A673 (cell line): ENCODE data around the gene CTNNBL1. TPM values are rescaled to one million over a fixed set of nuclear protein-coding genes. Genes with fewer than 3 reads are reported as not detected.

Experiments
- BruUV-seq: library from RNA; stranded (reverse); fragments of 400-500 nt; replicated peaks from 2 replicates; lab custom pipeline; 2021; lab: Mats Ljungman, UMichigan
- CTCF ChIA-PET: fragments of 300-600 bp; sonication (Branson Sonifier 250); formaldehyde crosslinking; loops from one replicate; lab custom pipeline; 2022; ENCODE audit warnings: antibody characterized with exemption; lab: Charles Lee
- POLR2A ChIA-PET: fragments of 300-600 bp; sonication (Branson Sonifier 250); formaldehyde crosslinking; loops from one replicate; lab custom pipeline; 2022; ENCODE audit warnings: antibody characterized with exemption; ENCODE audit not compliant: low non-redundant PET; lab: Charles Lee
- DNase-seq: peaks from one replicate; pipeline ENCODE4 v3.0.0-alpha.2; 2015; ENCODE audit warnings: low spot score
- H3K27ac ChIP-seq: fragments of 200-600 bp; sonication (generic); 2 replicates; pipeline ENCODE4 v1.5.1; 2016; ENCODE audit warnings: mixed run types, low read depth, mild to moderate bottlenecking, mixed read lengths, antibody characterized with exemption, low read length; ENCODE audit not compliant: poor library complexity, severe bottlenecking
- H3K27me3 ChIP-seq: fragments of 200-600 bp; sonication (generic); replicated peaks from 2 replicates; pipeline ENCODE4 v1.6.1; 2017; ENCODE audit warnings: mixed run types, low read depth, mild to moderate bottlenecking, mixed read lengths, antibody characterized with exemption, low read length; ENCODE audit not compliant: insufficient read depth, poor library complexity
- H3K36me3 ChIP-seq: fragments of 200-600 bp; sonication (generic); 2 replicates; pipeline ENCODE4 v1.6.1; 2016; ENCODE audit warnings: mixed run types, mild to moderate bottlenecking, mixed read lengths, antibody characterized with exemption, low read length; ENCODE audit not compliant: insufficient read depth, poor library complexity, severe bottlenecking
- H3K4me1 ChIP-seq: fragments of 200-600 bp; sonication (generic); 2 replicates; pipeline ENCODE4 v1.6.1; 2017; ENCODE audit warnings: mixed run types, mild to moderate bottlenecking, mixed read lengths, antibody characterized with exemption, low read length; ENCODE audit not compliant: insufficient read depth, poor library complexity, severe bottlenecking
- H3K4me3 ChIP-seq: fragments of 200-600 bp; sonication (generic); 2 replicates; pipeline ENCODE4 v1.5.1; 2016; ENCODE audit warnings: low read depth, mixed run types, mild to moderate bottlenecking, mixed read lengths, low read length; ENCODE audit not compliant: poor library complexity, severe bottlenecking
- H3K9me3 ChIP-seq: fragments of 200-600 bp; sonication (generic); 2 replicates; pipeline ENCODE4 v1.6.1; 2016; ENCODE audit warnings: mixed run types, low read depth, mild to moderate bottlenecking, mixed read lengths, antibody characterized with exemption, low read length; ENCODE audit not compliant: poor library complexity, severe bottlenecking
- CTCF ChIP-seq: fragments of 300-800, 200-600 bp; sonication (generic); conservative IDR thresholded peaks from 2 replicates; pipeline ENCODE4 v1.5.1; 2017; ENCODE audit warnings: low read depth, mild to moderate bottlenecking, antibody characterized with exemption, low read length, moderate library complexity, mixed read lengths
- EZH2 ChIP-seq: fragments of 200-600 bp; sonication (generic); IDR thresholded peaks from 2 replicates; pipeline ENCODE4 v1.6.1; 2017; ENCODE audit warnings: borderline replicate concordance, low read depth, mild to moderate bottlenecking, mixed read lengths, antibody characterized with exemption, low read length; ENCODE audit not compliant: poor library complexity, severe bottlenecking
- intact Hi-C: fragments of 100-400 bp; cut with micrococcal nuclease; formaldehyde crosslinking; loops from one replicate; pipeline ENCODE4 v1.10.0; 2022; ENCODE audit not compliant: unreplicated experiment
- total RNA-seq: library from RNA; stranded (reverse); gene quantifications from 2 replicates; pipeline ENCODE4 v1.2.3, GENCODE V29; 2021

CTNNBL1 gene
- total RNA-seq, 1 experiment from 2014 or later: 88.5 TPM

DNA sequence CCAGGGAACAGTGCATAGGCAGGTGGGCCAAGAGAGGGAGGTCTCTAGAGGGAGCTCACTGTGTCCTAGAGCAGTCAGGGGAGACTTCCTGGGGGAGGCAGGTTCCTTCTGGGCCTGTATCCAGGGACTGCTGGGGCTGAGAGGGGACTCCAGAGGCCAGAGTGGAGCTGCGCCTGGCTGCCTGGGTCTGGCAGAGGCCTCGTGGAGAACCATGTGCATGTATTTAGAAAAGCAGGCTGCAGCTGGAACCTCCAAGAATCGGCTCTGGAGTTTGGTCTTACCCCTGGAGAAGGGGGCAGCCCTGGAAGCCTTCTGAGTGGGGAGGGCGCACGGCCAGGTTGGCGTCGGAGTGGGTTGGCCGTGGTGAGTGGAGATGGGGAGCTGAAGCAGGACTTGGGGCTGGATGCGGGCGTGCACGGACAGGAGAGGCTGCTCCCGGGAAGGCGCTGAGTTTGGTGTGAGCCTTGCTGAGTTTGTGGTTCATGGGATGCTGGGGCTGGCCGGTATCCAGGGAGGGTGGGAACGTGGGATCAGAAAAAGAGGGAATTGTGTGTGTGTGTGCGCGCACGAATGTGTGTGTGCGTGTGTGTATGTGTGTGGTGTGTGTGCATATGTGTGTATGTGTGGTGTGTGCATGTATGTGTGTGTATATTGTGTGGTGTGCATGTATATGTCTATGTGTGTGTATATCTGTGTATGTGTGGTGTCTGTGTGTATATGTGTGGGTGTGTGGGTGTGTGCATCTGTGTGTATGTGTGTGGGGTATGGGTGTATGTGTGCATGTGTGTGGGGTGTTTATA lies 219.9 kb downstream of the CTNNBL1 start:
- peak; percentile 43 for DNase-seq
- CTCF ChIA-PET: no interaction called here
- intact Hi-C loops: no loop called here
- Histone ChIP-seq H3K9me3 (no peaks in the 10 kb centered on the region), H3K27me3 (no peaks in the 10 kb centered on the region), H3K27ac (peak overlapping the region; percentile 52), H3K4me3 (no peak overlapping the region), H3K36me3 (no peaks in the 10 kb centered on the region), H3K4me1 (peaks cover 75% of the 10 kb centered on the region)
- BruUV-seq: no TSS peak
- TF ChIP-seq EZH2 (no peak), CTCF (no peak)
- POLR2A ChIA-PET: no interaction called here

- no peak for TF ChIP-seq CTCF
- no peak for TF ChIP-seq EZH2
- Histone ChIP-seq H3K36me3 (no peaks in the 10 kb centered on the region), H3K9me3 (no peaks in the 10 kb centered on the region), H3K4me3 (no peak overlapping the region), H3K4me1 (peaks cover 81% of the 10 kb centered on the region), H3K27ac (peak overlapping the region; percentile 94), H3K27me3 (no peaks in the 10 kb centered on the region)
- intact Hi-C loops: no loop called here
- no TSS peak for BruUV-seq
- ChIA-PET CTCF (interaction anchor here (0.6 to 1.2 kb wide), 3 partner anchors 79 to 442 kb away, joined by 3 read pairs; no protein-coding TSS in a partner anchor), POLR2A (no interaction called here)
- no peak for DNase-seq
Observed at GRCh38 chr20:37914367-37914671, 220.5 kb downstream of the CTNNBL1 start.

GRCh38 chr20:37914672-37915433 lies 221.0 kb downstream of the CTNNBL1 start:
- intact Hi-C loops: no loop called here
- H3K4me3 ChIP-seq: peak overlapping the region; percentile 26
- no peaks in the 10 kb centered on the region for H3K36me3 ChIP-seq
- no TSS peak for BruUV-seq
- POLR2A ChIA-PET: interaction anchor here (1.1 kb wide), 1 partner anchor 8 kb away, joined by 3 read pairs; no protein-coding TSS in a partner anchor
- TF ChIP-seq CTCF (no peak), EZH2 (no peak)
- H3K27ac ChIP-seq: peak overlapping the region; percentile 94
- H3K4me1 ChIP-seq: peaks cover 86% of the 10 kb centered on the region
- no peaks in the 10 kb centered on the region for H3K27me3 ChIP-seq
- peak; percentile 95 for DNase-seq
- no peaks in the 10 kb centered on the region for H3K9me3 ChIP-seq
- CTCF ChIA-PET: interaction anchor here (0.5 to 1.2 kb wide), 4 partner anchors 51 to 442 kb away, joined by 3 to 11 read pairs (median 3); no protein-coding TSS in a partner anchor
